ENCODE results near the gene ASTE1.

The ASTE1 gene

DNA sequence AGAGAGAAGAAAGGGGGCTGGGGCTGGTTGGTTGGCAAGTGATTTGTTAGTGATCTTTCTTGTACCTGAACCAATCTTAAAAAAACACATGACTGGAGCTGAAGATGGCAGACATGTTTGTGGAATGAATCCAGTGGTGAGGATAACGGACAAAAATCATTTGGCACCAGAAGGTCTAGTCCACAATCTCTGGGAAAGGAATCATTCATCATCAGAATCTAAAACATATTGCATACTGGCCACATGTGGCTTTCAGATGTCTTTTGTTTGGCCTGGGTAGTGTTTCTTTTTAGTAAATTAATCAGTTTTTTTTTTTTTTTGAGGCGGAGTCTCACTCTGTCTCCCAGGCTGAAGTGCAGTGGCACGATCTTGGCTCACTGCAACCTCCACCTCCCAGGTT, 5.0 kb upstream of the ASTE1 start:
- TF ChIP-seq, protein P1, sequence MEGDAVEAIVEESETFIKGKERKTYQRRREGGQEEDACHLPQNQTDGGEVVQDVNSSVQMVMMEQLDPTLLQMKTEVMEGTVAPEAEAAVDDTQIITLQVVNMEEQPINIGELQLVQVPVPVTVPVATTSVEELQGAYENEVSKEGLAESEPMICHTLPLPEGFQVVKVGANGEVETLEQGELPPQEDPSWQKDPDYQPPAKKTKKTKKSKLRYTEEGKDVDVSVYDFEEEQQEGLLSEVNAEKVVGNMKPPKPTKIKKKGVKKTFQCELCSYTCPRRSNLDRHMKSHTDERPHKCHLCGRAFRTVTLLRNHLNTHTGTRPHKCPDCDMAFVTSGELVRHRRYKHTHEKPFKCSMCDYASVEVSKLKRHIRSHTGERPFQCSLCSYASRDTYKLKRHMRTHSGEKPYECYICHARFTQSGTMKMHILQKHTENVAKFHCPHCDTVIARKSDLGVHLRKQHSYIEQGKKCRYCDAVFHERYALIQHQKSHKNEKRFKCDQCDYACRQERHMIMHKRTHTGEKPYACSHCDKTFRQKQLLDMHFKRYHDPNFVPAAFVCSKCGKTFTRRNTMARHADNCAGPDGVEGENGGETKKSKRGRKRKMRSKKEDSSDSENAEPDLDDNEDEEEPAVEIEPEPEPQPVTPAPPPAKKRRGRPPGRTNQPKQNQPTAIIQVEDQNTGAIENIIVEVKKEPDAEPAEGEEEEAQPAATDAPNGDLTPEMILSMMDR (IDR thresholded peaks at IDR 0.05), result no peak

DNA sequence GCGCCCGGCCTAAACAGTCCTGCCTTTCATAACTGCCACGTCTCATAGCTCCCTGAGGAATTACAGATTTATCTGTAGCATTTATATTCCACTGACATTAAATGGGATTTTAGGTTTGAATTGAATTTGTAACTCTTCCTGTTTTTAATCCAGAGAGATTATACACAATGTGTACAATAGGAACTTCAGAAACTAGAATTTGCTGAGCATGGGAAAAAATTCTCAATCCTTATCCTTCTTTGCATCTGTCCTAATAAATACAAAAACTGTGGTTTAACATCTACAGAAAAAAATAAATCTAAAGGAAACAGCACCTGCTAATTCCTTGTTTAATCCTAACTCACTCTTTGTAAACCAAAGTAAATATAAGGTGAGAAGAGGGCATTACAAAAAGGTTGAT, 2.2 kb upstream of the ASTE1 start:
- TF ChIP-seq, protein P1 (IDR thresholded peaks at IDR 0.05), result no peak

DNA sequence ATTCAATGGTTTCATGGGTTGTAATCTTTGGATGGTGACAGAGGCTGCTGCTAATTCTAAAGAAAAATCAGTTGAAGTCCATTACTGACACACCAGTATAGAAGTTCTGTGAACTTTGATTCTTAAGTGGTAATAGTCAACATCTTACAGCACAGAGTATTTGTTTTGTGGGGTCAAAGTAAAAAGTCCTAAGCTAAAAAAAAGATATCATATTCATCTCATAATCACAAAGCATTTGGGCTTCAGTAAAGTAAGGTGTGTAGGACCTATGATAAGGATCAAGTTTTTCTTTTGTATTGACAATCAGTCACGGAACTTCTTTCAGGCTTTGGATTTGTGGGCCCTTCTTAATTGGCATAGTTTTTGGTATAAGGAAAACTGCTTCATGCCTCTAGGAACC, 1.1 kb downstream of the ASTE1 start:
- TF ChIP-seq, protein P1 (IDR thresholded peaks at IDR 0.05), result no peak

DNA sequence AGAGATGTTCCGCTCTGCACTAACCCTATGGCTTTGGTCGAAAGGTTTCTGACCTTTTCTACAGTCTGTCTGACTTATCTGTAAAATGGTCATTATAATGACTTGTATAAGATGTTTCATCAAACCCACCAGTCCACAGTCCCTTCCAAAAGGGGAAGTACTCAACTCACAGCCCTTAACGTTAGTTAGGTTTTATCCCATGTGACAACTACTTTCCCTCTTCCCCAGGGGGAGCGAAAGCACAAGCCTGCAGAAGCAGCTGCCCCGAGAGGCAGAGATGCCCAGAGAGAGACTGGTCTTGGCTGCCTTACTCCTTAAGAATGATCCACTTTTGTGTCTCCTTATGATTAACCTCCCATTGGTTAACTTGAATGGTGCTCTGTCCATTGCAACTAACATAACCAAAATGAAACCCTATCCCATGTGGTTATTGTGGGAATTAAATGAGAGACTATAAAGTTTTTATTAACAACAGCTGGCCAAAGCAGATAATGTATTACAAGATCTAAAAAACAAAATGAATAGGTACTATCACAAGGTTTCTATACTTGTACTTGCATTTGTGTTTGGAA, 6.4 kb downstream of the ASTE1 start:
- TF ChIP-seq, protein P1 (IDR thresholded peaks at IDR 0.05), result no peak

DNA sequence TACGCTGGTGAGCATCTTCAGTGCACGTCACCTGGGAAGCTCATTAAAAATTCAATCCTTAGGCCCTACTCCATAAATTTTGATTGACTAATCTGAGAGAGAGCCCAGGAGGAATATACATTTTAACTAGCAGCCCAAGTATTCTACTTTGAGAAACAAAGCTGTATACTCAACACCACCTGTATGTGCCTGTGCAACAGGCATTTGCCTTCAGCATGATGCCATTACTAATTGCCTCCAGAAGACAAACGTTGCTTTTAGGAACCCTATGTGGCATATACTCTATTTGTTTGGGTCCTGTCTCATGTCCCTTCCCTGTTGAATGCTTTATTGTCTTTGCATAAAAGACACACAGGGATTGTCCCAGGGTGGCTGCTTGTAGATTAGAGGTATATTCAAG, 7.7 kb downstream of the ASTE1 start:
- TF ChIP-seq, protein P1 (IDR thresholded peaks at IDR 0.05), result no peak

DNA sequence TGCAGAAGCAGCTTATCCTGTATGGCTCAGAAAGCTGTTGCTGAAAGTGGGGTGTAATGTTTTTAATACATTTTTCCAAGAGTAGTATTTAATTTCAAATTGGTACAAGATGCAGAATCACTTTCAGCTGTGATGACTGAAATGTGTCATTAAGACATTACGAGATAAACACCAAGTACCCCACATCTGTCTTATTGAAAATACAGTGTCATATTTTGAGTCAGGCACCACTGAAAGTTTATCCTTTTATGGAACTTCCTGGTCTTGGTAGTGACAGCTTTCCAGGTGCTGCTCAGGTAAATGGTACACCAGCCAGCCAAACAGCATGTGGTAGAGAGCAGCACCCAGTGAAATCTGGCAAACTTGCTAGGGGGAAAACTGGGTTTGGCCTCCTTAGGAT, 16.9 kb downstream of the ASTE1 start:
- TF ChIP-seq, protein P1 (IDR thresholded peaks at IDR 0.05), result no peak

DNA sequence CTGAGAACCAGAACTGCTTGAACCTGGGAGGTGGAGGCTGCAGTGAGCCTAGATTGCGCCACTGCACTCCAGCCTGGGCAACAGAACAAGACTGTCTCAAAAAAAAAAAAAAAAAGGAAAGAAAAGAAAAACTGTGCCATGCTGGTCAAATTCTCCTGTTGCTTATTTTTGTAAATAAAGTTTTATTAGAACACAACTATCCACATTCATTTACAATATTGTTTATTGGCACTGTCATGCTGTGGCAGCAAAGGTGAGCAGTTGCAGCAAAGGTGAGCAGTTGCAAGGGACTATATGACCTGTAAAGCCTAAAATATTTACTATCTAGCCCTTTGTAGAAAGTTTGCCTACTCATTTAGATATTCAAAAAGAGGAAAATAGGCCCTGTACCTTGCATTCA, 18.3 kb downstream of the ASTE1 start:
- TF ChIP-seq, protein P1 (IDR thresholded peaks at IDR 0.05), result no peak

DNA sequence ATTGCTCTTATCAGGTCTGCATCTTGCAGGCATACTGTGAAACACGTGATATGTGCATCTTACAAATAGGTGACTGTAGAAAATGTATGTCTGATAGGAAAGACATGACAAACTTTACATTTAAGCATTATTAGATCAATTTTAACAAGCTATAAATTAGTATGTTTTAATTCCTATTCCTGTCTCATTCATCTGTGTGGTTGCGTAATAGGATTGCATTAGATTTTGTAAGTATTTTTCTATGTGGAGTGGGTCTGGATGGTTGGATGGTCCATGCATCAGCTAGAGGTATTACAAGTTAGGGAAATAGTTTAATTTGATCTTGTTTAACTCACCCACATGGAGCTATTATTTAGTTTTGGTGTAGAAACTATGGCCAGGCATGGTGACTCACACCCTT, 18.8 kb downstream of the ASTE1 start:
- TF ChIP-seq, protein P1 (IDR thresholded peaks at IDR 0.05), result no peak
